HEK293T (cell line): ENCODE measurements around the gene EXOC4.

ENCODE experiments used
- ARNT ChIP-seq: fragments of 450-650 bp; IDR thresholded peaks from 2 replicates; pipeline ENCODE4 v1.6.1; 2017; ENCODE audit warnings: mild to moderate bottlenecking
- ELF4 ChIP-seq: fragments of 450-650 bp; IDR thresholded peaks from 2 replicates; pipeline ENCODE4 v1.6.1; 2017; ENCODE audit warnings: antibody characterized with exemption
- FOXM1 ChIP-seq: fragments of 450-650 bp; IDR thresholded peaks from 2 replicates; pipeline ENCODE4 v1.6.1; 2017; ENCODE audit warnings: mild to moderate bottlenecking, borderline replicate concordance
- HDGF ChIP-seq: fragments of 450-650 bp; IDR thresholded peaks from 2 replicates; pipeline ENCODE4 v1.6.1; 2017; ENCODE audit warnings: antibody characterized with exemption, borderline replicate concordance
- SP1 ChIP-seq: fragments of 450-650 bp; IDR thresholded peaks from 2 replicates; pipeline ENCODE4 v1.6.1; 2017
- SUZ12 ChIP-seq: fragments of 450-650 bp; IDR thresholded peaks from 2 replicates; pipeline ENCODE4 v1.6.1; 2016; ENCODE audit warnings: mild to moderate bottlenecking
- ZNF384 ChIP-seq: fragments of 450-650 bp; IDR thresholded peaks from 2 replicates; pipeline ENCODE4 v1.6.1; 2016

GRCh38 chr7:133480868-133481267 lies 228.0 kb downstream of the EXOC4 start:
- no peak for TF ChIP-seq ARNT
- no peak for TF ChIP-seq SUZ12
- no peak for TF ChIP-seq FOXM1
- TF ChIP-seq HDGF, result no peak
- TF ChIP-seq SP1, result no peak
- TF ChIP-seq ZNF384, result no peak
- TF ChIP-seq ELF4, result no peak
